OCI-M2 (cell line): ENCODE data around the gene ABCB11.

Experiments
- DNase-seq: peaks from one replicate; lab custom pipeline; 2025; ENCODE audit not compliant: unreplicated experiment; lab: John Stamatoyannopoulos, UW

ABCB11 gene

GRCh38 chr2:169010633-169011460 is 20.3 kb downstream of the ABCB11 start:
- DNase-seq, result no peak

DNA sequence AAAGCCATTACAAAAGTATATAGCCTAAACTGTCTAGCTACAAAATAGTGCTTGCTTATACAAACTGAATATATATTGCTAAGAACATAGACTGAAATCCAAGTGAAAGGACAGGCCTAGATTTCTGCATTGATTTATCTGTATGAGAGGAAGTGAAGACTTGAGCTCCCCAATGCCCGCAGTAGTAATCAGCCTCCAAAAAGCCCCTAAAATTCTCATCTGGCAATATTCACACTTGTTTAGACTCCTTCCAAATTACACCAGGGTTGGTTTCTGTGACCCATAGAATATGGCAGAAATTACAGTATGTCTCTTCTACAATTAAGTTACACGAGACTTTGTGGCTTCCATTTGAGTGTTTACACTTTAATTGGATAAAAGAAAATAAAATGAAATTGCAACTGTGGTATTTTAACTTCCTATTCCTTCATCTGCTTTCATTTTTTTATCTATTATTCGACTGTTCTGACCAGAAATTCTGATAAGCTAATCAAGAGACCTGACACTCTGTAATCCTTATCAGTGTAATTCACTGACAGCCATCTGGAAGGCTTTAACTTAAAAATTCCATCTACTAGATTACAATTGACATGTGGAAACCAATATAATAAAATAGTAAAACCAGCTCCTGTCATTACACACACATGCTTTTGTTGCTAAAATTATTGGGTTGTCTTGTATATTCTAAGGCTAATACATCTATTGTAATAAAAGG is 21.1 kb downstream of the ABCB11 start:
- DNase-seq, result no peak

GRCh38 chr2:169007941-169008340 is 23.2 kb downstream of the ABCB11 start:
- no peak for DNase-seq

DNA sequence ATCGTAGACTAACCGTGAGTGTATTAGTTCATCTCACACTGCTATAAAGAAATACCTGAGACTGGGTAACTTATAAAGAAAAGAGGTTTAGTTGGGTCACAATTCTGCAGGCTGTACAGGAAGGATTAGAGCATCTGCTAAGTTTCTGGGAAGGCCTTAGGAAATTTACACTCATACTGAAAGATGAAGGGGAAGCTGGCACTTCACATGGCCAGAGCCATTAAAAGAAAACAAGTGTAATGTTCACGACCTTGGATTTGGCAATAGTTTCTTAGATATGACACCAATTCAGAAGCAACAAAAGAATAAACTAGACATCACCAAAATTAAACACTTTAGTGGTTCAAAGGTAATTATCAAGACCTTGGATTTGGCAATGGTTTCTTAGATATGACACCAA is 23.8 kb downstream of the ABCB11 start:
- DNase-seq, result no peak

DNA sequence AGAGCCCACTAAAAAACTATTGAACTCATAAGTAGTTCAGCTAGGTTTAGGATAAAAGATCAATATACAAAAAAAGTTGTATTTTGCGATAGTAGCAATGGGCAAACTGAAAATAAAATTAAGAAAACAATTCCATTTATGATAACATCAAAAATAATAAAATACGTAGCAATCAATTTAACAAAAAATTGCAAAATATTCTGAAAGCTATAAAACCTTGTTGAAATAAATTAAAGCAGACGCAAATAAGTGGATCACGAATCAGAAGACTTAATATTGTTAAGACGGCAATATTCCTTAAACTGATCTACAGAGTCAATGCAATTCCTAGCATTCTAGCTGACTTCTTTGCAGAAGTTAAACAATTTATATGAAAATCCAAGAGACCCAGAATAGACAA is 24.5 kb downstream of the ABCB11 start:
- no peak for DNase-seq

- DNase-seq, result no peak
These were observed 25.1 kb downstream of the ABCB11 start for GRCh38 chr2:169005994-169006393.

GRCh38 chr2:169005080-169005598 is 26.0 kb downstream of the ABCB11 start:
- no peak for DNase-seq

GRCh38 chr2:169002161-169002738 is 28.9 kb downstream of the ABCB11 start:
- DNase-seq, result no peak

DNA sequence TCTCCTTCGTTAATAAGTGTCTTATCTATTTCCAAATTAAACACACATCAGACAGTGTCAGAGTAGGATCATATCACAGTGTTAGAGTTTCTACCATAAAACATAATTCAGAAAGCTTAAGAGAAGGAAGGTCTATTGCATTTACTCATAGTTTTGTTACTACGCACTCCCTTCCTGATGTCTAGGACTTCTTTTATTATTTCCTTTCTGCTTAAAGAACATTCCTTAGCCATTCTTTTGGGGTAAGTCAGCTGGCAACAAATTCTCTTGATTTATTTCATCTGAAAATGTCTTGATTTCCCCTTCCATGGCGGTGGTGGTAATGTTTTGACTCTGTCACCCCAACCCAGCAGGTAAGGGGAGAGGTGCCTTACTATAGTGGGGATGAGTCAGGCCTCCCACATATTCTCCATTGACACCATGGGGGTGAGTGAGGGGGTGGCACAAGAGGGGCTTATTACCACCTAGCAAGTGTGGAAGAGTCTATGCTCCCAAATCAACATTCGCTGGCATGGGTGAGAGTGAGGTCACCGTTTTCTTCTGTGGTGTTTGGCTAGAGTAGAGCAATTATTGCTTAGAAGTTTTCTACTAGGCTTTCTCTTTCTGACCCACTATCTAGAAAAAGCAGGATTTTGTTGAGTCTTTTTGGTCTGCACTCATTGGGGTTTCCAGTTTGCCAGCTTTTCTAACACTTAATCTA is 29.9 kb downstream of the ABCB11 start:
- DNase-seq, result no peak

DNA sequence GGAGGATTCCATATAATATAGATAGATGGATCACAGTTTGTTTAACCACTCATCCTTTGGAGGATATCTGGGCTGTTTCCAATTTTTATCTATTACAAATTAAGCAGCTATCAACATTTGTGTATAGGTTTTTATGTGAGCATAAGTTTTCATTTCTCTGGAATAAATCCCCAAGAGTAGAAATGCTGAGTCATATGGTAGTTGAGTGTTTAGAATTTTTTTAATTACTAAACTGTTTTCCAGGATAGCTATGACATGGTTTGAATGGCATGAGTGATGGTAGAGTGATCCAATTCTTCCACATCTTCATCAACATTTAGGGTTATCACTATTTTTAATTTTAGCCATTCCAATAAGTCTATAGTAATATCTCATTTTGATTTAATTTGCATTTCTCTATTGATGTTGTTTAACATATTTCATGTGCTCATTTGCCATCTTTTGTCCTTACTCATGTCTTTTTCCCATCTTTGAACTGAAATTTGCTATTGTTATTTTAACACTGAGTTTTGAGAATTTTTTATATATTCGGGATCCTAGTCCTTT is 31.4 kb downstream of the ABCB11 start:
- no peak for DNase-seq

DNA sequence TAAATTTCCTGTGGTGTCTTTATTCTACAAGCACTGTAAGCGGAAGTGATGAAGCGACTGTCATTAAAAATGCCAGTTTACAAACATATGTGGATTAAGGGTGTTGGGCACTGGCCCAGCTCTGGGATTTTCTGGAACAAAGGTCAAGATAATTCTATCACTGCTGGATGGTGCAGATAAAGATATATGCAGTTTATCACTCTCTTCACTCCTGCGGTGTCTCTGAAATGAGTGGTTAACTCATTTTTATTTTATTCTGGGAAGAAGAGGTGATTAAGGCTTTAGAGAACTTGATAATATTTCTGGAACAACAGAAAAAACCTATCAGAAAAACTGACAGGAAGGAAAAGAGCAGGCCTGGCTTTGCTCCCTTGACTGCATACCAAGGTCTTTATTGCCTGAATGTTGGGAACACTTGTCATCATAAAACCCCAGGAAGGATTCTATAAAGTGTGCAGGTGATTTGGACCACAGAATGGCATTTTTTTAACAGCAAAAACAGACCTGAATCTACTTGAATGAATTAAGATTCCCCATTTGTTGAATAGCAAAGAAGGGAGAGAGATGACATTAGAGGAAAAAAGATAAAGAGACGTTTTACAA is 32.4 kb downstream of the ABCB11 start:
- no peak for DNase-seq

DNA sequence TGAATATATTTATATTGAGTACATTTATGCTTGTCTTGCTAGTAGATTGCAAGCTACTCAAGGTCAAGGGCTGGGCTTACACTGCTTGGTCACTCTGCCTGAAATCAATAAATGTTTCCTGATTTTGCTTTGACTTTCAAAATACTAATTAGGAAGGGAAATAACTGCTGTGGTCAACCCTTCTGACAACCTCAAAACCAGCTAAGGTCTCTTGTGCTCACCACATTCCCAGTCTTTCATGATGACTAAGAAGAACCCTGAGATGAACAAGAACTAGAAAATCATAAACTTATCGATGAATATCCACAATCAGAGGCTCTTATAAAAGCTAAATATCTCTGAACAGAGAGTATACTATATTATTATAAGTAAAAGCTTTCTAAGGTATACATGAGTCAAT is 33.3 kb downstream of the ABCB11 start:
- no peak for DNase-seq

DNA sequence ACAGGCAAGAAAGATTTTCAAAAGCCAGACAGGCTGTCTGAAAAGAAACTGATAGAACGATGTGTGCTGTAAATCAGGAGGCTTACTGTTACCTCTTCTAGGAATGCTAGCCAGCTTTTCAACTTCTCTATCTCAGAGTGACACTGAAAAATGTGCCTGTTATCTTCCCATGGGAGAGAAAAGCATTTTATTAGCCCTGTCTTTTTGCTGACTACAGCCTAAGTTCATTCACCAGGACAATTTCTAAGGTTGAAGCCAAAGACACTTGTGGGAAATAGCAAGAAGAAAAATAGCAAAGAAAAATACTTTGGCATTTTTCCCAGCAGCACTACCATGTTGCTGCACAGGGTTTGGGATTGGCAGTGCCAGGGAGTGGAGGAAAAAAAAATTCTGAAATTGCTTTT is 34.0 kb downstream of the ABCB11 start:
- no peak for DNase-seq

DNA sequence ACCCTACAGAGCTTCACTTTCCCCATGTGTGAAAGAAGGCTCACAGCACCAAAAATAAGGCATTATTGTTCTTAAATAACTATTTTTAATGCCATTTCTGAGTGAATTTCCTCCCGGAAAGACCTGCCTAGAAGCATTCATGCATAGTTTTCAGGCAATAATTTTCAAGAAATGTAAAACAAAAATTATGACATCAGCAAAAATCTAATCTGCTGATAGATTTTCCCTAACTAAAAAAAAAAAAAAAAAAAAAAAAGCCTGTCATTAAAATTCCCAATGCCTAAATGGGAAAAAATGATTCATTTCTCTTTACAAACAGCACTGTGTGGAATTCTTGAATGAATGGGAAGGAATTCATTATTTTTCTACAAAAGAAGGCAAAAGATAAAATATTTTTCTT is 35.4 kb downstream of the ABCB11 start:
- DNase-seq, result no peak

DNA sequence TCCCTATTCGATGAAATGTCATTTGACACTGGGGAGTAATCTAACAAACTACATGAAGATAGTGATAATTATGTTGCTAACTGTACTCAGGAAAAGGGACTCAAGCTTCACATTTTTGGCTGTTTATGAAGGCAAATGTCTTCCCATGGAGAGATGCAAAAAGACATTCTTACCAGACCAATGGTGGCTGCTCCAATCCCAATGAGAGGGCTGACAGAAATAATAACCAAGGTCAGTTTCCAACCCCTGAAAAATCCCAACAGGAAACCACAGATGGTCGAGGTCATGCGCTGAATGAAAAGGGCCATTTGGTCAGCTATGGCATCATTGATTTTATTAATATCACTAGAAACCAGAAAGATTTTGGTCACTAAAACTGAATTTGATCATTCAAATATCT is 37.6 kb downstream of the ABCB11 start:
- no peak for DNase-seq

GRCh38 chr2:168992591-168993349 is 38.4 kb downstream of the ABCB11 start:
- no peak for DNase-seq

GRCh38 chr2:168992026-168992425 is 39.1 kb downstream of the ABCB11 start:
- DNase-seq, result no peak

GRCh38 chr2:168988755-168989154 is 42.4 kb downstream of the ABCB11 start:
- no peak for DNase-seq

DNA sequence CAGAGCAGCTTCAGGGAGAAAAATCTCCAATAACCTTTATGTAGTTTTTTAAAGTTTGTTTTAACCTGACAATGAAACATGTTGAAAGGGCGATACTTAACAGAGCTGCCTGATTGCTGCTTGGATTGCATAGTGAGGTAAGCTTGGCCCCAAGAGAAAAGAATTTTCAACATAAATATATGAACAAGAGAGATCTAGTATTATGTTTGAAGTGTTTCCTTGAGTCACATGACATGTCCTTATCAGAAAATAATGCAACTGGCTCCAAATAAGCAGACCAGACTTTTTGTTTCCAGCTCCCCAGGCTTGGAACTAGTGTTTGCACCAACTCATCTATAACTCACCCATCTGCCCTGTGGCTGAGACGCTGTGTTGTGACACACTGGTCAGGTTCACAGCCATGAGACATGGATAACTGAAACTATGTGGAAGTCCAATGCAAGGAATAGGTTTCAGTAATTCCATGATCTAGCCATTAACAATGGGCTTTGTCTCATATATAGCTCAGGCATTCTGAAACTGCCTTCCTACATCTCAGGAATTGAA is 44.7 kb downstream of the ABCB11 start:
- no peak for DNase-seq

GRCh38 chr2:168981651-168982050 is 49.5 kb downstream of the ABCB11 start:
- no peak for DNase-seq
